Prostate gland (tissue), 2 donors: ENCODE measurements around the gene RFPL4AL1. TPM values are rescaled to one million over a fixed set of nuclear protein-coding genes. Genes with fewer than 3 reads are reported as not detected.

Source experiments
- DNase-seq: peaks from one replicate; pipeline ENCODE4 v3.0.0-alpha.2; 2019; ENCODE audit warnings: low spot score
- H3K27ac ChIP-seq, 2 donors: fragments of 200-600 bp; sonication (generic); 2 replicates each; pipeline ENCODE4 v1.5.1; 2017 to 2019
- H3K27me3 ChIP-seq: fragments of 200-600 bp; sonication (generic); replicated peaks from 2 replicates; pipeline ENCODE4 v1.5.1; 2019; ENCODE audit not compliant: insufficient read depth
- H3K36me3 ChIP-seq, 2 donors: fragments of 200-600 bp; sonication (generic); 1 replicate in 1 of 2; 2 replicates in 1 of 2; pipeline versions ENCODE4 v1.5.1 to v1.8.1; 2017 to 2019
- H3K4me1 ChIP-seq: fragments of 200-600 bp; sonication (generic); replicated peaks from 2 replicates; pipeline ENCODE4 v1.5.1; 2019
- H3K4me3 ChIP-seq, 2 donors: fragments of 200-600 bp; sonication (generic); 2 replicates each; pipeline ENCODE4 v1.5.1; 2017 to 2019
- H3K9me3 ChIP-seq: fragments of 200-600 bp; sonication (generic); 2 replicates; pipeline ENCODE4 v1.5.1; 2017
- CTCF ChIP-seq, 4 experiments: fragments of 200-600 bp in 2 of 4; fragments of 450-650 bp in 2 of 4; sonication (generic) in 2 of 4; IDR thresholded peaks; 1 replicate in 3 of 4; 2 replicates in 1 of 4; pipeline ENCODE4 v1.5.1; 2016 to 2019; ENCODE audit warnings: antibody characterized with exemption in 4 of 4, mild to moderate bottlenecking in 2 of 4, moderate library complexity in 2 of 4
- POLR2A ChIP-seq: fragments of 450-650 bp; IDR thresholded peaks from one replicate; pipeline ENCODE4 v1.6.1; 2016; ENCODE audit warnings: antibody characterized with exemption, mild to moderate bottlenecking
- POLR2AphosphoS5 ChIP-seq: sonication (generic); formaldehyde crosslinking; IDR thresholded peaks from one replicate; pipeline ENCODE4 v1.6.1; 2017; ENCODE audit warnings: antibody characterized with exemption
- WGBS: methylation state at CpG from one replicate; pipeline ENCODE4 v1.1.5; 2018; 5-methylcytosine and 5-hydroxymethylcytosine counted together
- intact Hi-C: fragments of 100-400 bp; cut with DNase I; formaldehyde crosslinking; loops from one replicate; pipeline ENCODE4 v1.14.2; 2022
- total RNA-seq, 2 donors: library from RNA; depleted of rRNA; stranded (reverse); fragments of >200 nt; gene quantifications; one replicate each; pipeline ENCODE4 v1.1.0, GENCODE V29; 2016

Gene RFPL4AL1
- total RNA-seq, 2 donors from 2014 or later, result not detected

- Histone ChIP-seq H3K9me3 (no peaks in the 10 kb centered on the region), H3K4me3 (no peak overlapping the region), H3K27ac (no peak overlapping the region), H3K27me3 (no peaks in the 10 kb centered on the region), H3K4me1 (no peaks in the 10 kb centered on the region), H3K36me3 (no peaks in the 10 kb centered on the region)
- intact Hi-C loops, result no loop called here
- 83% methylated on average over 16 of the region's 16 CpGs for WGBS
- DNase-seq, result no peak
- TF ChIP-seq POLR2A (no peak), POLR2AphosphoS5 (no peak), CTCF (IDR thresholded peaks at IDR 0.05) (no peak)
Observed at GRCh38 chr19:55778331-55778730, 9.4 kb downstream of the RFPL4AL1 start.

GRCh38 chr19:55781112-55781511, 12.2 kb downstream of the RFPL4AL1 start:
- 83% methylated on average over 5 of the region's 5 CpGs for WGBS
- TF ChIP-seq POLR2AphosphoS5 (no peak), CTCF (IDR thresholded peaks at IDR 0.05) (no peak), POLR2A (no peak)
- intact Hi-C loops, result no loop called here

GRCh38 chr19:55795021-55795420, 26.1 kb downstream of the RFPL4AL1 start:
- no peaks in the 10 kb centered on the region for H3K27me3 ChIP-seq
- no peak for DNase-seq
- TF ChIP-seq POLR2A (no peak), POLR2AphosphoS5 (no peak), CTCF (IDR thresholded peaks at IDR 0.05) (no peak)
- no peaks in the 10 kb centered on the region for H3K4me1 ChIP-seq
- no peaks in the 10 kb centered on the region for H3K9me3 ChIP-seq
- intact Hi-C loops, result no loop called here
- no peak overlapping the region for H3K27ac ChIP-seq
- H3K36me3 ChIP-seq, result no peaks in the 10 kb centered on the region
- 90% methylated on average over 11 of the region's 11 CpGs for WGBS
- H3K4me3 ChIP-seq, result no peak overlapping the region

More at GRCh38 chr19:55781112-55781511, 12.2 kb downstream of the RFPL4AL1 start:
- Histone ChIP-seq H3K4me3 (no peak overlapping the region), H3K9me3 (no peaks in the 10 kb centered on the region), H3K4me1 (no peaks in the 10 kb centered on the region), H3K27ac (no peak overlapping the region), H3K36me3 (no peaks in the 10 kb centered on the region), H3K27me3 (no peaks in the 10 kb centered on the region)
- no peak for DNase-seq

- H3K36me3 ChIP-seq, result no peaks in the 10 kb centered on the region
- no peak for TF ChIP-seq POLR2A
- no peak for TF ChIP-seq POLR2AphosphoS5
- no peak for TF ChIP-seq CTCF (IDR thresholded peaks at IDR 0.05)
- intact Hi-C loops, result no loop called here
- no peak overlapping the region for H3K27ac ChIP-seq
- H3K9me3 ChIP-seq, result no peaks in the 10 kb centered on the region
- H3K4me1 ChIP-seq, result no peaks in the 10 kb centered on the region
- H3K27me3 ChIP-seq, result no peaks in the 10 kb centered on the region
- WGBS, result 68% methylated on average over 7 of the region's 7 CpGs
- DNase-seq, result no peak
- no peak overlapping the region for H3K4me3 ChIP-seq
Observed at GRCh38 chr19:55801416-55801815, 32.5 kb downstream of the RFPL4AL1 start.

- WGBS, result 78% methylated on average over 2 of the region's 2 CpGs
- no peak overlapping the region for H3K27ac ChIP-seq
- H3K36me3 ChIP-seq, result no peaks in the 10 kb centered on the region
- no peaks in the 10 kb centered on the region for H3K9me3 ChIP-seq
- H3K4me3 ChIP-seq, result no peak overlapping the region
- H3K4me1 ChIP-seq, result no peaks in the 10 kb centered on the region
- DNase-seq, result no peak
- intact Hi-C loops, result no loop called here
- no peaks in the 10 kb centered on the region for H3K27me3 ChIP-seq
- TF ChIP-seq CTCF (IDR thresholded peaks at IDR 0.05) (no peak), POLR2A (no peak), POLR2AphosphoS5 (no peak)
Observed at GRCh38 chr19:55802281-55802680, 33.4 kb downstream of the RFPL4AL1 start.
